Measurements from ENCODE around the gene SLC16A10. TPM values are rescaled to one million over a fixed set of nuclear protein-coding genes. Genes with fewer than 3 reads are reported as not detected.
"Not testable (repeated sequence)": the region's sequence is repeated elsewhere in the genome, so short reads cannot be mapped to it uniquely, and the experiment has no call there.

Gene SLC16A10
- total RNA-seq, 1 donor: not detected

DNA sequence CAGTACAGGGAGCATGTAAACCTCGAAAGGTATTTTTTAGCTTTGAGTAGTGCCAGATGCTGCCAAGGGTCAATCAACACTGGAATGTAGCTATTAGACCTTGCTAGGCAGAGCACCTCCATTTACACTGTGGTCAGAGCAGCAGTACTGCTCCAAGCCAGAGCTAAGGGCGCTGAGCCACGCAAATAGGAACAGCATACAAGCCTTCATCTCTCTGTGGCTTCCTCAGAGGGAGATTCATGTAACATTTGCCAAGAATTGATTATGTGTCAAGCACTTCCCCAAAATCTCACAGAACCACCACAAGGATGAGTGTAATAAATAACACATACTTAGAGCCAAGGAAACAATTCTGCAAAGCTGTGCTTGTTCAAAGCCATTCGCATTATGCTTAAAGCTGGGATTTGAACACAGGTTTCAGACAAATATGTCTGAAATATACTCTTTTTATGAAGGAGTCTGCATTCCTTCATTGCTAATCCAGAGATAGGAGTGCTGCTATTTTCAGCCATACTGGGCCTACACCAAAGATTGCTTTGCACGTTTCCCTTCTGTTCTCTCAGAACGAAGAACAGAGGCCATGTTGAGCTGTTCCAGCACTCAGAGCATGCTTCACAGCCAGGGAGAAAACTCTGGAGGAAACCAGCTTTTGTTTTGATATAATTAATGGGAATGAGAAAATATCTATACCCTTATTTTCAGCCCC lies 97.7 kb downstream of the SLC16A10 start:
- no peak overlapping the region for H3K4me3 ChIP-seq (ENCODE audit: low read depth, low read length)
- TF ChIP-seq, protein P1, sequence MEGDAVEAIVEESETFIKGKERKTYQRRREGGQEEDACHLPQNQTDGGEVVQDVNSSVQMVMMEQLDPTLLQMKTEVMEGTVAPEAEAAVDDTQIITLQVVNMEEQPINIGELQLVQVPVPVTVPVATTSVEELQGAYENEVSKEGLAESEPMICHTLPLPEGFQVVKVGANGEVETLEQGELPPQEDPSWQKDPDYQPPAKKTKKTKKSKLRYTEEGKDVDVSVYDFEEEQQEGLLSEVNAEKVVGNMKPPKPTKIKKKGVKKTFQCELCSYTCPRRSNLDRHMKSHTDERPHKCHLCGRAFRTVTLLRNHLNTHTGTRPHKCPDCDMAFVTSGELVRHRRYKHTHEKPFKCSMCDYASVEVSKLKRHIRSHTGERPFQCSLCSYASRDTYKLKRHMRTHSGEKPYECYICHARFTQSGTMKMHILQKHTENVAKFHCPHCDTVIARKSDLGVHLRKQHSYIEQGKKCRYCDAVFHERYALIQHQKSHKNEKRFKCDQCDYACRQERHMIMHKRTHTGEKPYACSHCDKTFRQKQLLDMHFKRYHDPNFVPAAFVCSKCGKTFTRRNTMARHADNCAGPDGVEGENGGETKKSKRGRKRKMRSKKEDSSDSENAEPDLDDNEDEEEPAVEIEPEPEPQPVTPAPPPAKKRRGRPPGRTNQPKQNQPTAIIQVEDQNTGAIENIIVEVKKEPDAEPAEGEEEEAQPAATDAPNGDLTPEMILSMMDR (IDR thresholded peaks at IDR 0.05; ENCODE audit: insufficient read depth, low read depth, low read length): no peak
- no peak for DNase-seq (ENCODE audit: low read depth)

DNA sequence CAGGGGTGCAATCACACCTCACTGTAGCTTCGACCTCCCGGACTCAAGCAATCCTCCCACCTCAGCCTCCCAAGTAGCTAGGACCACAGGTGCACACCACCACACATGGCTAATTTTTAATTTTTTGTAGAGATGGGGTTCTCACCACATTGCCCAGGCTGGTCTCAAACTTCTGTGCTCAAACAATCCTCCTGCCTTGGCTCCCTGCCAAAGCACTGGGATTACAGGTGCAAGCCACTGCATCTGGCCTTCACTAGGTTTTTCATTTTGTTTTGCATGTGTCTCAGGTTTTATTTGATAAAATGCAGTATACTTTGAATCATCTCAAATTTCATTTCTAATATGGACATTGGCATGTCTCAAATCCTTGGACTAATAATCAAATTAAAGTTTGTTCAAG lies 98.7 kb downstream of the SLC16A10 start:
- TF ChIP-seq, protein P1 (IDR thresholded peaks at IDR 0.05; ENCODE audit: insufficient read depth, low read depth, low read length): no peak
- no peak overlapping the region for H3K4me3 ChIP-seq (ENCODE audit: low read depth, low read length)
- no peak for DNase-seq (ENCODE audit: low read depth)

DNA sequence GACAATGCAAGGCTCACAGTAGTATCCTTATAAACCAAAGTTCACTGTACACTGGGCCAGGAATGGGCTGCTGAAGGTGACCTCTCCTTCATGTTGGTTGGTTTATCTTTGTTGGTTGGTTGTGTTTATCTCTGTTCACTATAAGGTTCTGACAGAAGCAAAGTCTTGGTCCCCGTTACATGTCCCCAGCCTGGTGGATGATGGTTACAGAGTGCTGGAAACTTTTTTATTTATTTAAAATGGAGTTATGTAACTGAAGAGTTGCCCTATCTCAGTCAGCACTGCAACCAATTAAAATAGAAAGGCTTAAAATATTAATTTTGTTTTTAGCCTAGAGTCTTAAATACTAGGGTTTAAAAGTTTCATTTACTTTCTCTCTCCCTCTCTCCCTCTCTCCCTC lies 100.6 kb downstream of the SLC16A10 start:
- DNase-seq (ENCODE audit: low read depth): no peak
- H3K4me3 ChIP-seq (ENCODE audit: low read depth, low read length): no peak overlapping the region
- TF ChIP-seq, protein P1 (IDR thresholded peaks at IDR 0.05; ENCODE audit: insufficient read depth, low read depth, low read length): no peak

DNA sequence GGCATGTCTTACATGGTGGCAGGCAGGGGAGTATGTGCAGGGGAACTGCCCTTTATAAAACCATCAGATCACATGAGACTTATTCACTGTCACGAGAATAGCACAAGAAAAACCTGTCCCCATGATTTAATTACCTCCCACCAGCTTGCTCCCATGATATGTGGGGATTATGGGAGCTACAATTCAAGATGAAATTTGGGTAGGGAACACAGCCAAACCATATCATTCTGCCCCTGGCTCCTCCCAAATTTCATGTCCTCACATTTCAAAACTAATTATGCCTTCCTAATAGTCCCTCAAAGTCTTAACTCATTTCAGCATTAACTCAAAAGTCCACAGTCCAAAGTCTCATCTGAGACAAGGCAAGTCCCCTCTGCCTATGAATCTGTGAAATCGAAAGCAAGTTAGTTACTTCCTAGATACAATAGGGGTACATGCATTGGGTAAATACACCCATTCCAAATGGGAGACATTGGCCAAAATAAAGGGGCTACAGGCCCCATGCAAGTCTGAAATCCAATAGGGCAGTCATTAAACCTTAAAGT lies 102.4 kb downstream of the SLC16A10 start:
- DNase-seq (ENCODE audit: low read depth); H3K4me3 ChIP-seq (ENCODE audit: low read depth, low read length): not testable (repeated sequence)

DNA sequence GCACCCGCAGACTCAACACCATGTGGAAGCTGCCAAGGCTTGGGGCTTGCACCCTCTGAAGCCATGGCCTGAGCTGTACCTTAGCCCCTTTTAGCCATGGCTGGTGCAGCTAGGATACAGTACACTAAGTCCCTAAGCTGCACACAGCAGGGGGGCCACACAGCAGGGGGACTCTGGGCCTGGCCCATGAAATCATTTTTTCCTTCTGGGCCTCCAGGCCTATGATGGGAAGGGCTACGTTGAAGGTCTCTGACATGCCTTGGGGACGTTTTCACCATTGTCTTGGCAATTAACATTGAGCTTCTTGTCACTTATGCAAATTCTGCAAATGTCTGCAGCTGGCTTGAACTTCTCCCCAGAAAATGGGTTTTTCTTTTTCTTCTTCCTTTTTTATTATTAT lies 103.3 kb downstream of the SLC16A10 start:
- DNase-seq (ENCODE audit: low read depth): no peak
- H3K4me3 ChIP-seq (ENCODE audit: low read depth, low read length): no peak overlapping the region
- TF ChIP-seq, protein P1 (IDR thresholded peaks at IDR 0.05; ENCODE audit: insufficient read depth, low read depth, low read length): no peak

DNA sequence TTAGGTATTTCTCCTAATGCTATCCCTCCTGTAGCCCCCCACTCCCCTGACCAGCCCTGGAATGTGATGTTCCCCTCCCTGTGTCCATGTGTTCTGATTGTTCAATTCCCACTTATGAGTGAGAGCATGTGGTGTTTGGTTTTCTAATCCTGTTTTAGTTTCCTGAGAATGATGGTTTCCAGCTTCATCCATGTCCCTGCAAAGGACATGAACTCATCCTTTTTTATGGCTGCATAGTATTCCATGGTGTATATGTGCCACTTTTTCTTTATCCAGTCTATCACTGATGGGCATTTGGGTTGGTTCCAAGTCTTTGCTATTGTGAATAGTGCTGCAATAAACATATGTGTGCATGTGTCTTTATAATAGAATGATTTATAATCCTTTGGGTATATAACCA lies 103.8 kb downstream of the SLC16A10 start:
- H3K4me3 ChIP-seq (ENCODE audit: low read depth, low read length); DNase-seq (ENCODE audit: low read depth): not testable (repeated sequence)

DNA sequence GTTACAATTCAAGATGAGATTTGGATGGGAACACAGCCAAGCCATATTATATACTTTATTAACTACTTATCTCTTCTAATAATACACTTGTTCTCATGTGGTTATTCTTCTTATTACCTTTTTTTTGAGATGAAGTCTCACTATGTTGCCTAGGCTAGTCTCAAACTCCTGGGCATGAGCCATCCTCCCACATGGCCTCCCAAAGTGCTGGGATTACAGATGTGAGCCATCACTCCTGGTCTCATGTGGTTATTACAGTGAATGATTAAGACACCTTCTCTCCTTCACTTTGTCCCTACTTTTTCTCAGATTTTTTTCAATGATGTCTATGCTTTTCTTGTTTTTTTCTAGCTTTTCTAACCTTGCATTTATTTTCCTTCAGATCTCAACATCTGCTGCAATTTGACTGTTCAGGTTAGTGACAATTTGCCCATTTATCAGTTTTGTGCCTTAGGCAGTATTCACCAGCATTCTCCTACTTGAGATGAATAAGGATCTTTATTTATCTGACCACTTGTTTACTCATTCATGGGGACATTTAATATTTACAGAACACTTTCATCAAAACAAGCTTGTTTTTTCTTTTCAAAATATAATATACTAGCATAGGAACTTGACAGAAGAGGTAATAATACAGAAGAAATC lies 105.7 kb downstream of the SLC16A10 start:
- no peak overlapping the region for H3K4me3 ChIP-seq (ENCODE audit: low read depth, low read length)
- DNase-seq (ENCODE audit: low read depth): no peak
- TF ChIP-seq, protein P1 (IDR thresholded peaks at IDR 0.05; ENCODE audit: insufficient read depth, low read depth, low read length): no peak

DNA sequence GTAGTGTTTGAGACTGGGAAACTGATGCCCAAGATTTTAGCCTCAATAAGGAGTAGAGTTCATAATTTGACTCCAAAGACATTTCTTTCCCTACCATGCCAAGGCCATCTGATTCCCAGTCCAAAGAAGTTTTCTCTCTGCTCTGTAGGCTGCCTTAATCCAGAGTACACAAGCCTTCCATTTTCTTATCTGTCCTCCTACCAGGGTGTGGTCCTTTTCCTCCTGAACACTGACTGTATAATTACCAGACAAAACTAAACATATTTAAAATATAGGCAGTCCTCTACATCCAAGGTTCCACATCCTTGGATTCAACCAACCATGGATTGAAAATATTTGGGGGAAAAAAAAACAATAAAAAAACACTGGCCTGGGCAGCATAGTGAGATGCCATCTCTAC lies 108.4 kb downstream of the SLC16A10 start:
- TF ChIP-seq, protein P1 (IDR thresholded peaks at IDR 0.05; ENCODE audit: insufficient read depth, low read depth, low read length): no peak
- H3K4me3 ChIP-seq (ENCODE audit: low read depth, low read length): no peak overlapping the region
- DNase-seq (ENCODE audit: low read depth): no peak
